GM21723 (cell line): Measurements from ENCODE around the gene MPZL1.

ENCODE experiments used
- ATAC-seq: cut with Tn5 transposase; IDR thresholded peaks from one replicate; pipeline ENCODE4 v1.9.1; 2021; ENCODE audit warnings: mild to moderate bottlenecking, moderate library complexity; ENCODE audit not compliant: unreplicated experiment

MPZL1 gene

GRCh38 chr1:167695147-167695546 is 26.6 kb upstream of the MPZL1 start:
- ATAC-seq, result no peak

DNA sequence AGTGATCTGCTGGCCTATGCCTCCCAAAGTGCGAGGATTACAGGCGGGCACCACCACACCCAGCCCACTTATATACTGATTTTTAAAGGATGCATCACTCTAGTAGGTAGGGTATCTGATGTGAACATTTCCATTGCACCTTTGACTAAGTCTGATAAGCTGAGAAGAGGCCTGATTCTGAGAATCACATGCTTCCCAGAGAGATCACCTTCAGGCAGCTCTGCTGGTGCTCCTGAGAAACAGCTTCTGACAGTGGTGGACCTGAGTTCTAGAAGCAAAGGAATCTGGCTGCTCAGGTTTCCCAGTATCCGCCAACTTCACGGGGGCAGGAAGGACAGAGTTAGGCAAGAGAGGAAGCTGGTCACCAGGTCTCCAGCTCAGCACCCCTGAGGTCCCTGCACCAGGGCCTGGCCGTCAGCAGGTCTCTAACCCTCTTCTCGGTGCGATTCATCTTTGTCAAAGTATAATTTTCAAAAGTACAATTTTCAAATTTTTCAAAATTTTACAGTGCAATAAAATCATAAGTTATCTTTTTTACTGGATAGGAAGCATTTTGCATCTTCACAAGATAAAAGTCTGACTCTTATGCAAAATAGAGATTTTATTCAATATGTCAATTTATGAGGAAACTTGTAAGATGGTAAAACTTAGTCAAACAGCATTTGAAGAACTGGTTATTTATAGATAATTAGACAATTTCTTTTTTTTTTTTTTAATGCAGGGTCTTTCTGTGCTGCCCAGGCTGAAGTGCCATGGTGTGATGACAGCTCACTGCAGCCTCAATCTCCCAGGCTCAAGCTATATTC is 25.8 kb upstream of the MPZL1 start:
- ATAC-seq, result no peak

DNA sequence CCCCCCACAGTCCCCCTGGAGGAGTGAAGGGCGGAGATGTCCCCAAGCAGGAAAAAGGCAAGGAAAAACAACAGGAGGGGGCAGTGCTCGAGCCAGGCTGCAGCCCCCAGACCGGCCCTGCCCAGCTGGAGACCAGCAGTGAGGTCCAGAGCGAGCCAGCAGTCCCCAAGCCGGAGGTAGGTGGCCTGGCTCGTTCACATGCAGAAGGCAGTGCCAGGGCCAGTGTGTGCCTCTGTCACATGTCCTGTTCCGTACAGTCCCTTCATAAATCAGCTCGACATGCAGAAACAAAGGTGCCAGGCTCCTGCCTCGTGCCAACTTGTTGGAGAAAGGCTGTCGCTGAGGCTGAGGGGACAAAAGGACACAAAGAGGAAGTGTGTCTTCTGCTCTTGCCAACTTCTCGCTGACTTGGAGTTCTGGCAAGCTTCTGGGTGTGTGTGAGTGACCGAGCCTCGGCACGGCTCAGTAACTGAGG is 24.1 kb upstream of the MPZL1 start:
- no peak for ATAC-seq

DNA sequence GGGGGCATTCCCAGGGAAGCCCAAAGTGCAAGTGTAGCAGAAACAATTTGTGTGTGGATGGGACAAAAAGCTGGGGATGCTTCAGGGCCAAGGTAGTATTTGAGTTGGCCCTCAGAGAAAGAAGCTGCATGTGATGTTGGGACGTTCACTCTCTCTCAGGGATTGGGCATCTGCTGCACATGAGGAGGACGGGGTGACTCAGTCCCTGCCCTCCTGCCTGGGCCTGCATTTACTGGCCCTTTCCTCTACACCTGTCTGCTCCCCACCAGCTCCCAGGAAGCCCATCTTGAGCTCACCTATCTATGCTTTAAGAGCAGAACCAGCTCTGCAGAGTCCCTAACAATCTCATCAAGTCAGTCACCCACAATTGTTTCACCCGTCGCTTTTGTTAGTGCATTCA is 23.5 kb upstream of the MPZL1 start:
- ATAC-seq, result no peak

DNA sequence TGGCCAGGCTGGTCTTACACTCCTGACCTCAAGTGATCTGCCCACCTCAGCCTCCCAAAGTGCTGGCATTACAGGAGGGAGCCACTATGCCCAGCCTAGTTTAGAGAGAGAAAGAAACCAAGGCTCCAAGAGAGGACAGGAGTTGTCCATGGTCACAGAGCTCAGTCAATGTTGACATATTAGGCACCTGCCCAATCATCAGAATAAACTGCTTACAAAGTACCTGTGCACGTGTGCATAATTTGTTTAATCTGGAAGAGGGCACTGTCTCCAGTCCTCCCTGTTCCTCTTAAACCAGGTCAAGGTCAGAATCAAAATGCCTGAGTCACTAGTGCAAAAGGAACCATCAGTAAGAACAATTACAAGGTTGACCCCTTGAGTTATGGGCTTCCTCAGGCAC is 20.3 kb upstream of the MPZL1 start:
- ATAC-seq, result no peak

- no peak for ATAC-seq
Measured at GRCh38 chr1:167703557-167703956, 18.2 kb upstream of the MPZL1 start.

DNA sequence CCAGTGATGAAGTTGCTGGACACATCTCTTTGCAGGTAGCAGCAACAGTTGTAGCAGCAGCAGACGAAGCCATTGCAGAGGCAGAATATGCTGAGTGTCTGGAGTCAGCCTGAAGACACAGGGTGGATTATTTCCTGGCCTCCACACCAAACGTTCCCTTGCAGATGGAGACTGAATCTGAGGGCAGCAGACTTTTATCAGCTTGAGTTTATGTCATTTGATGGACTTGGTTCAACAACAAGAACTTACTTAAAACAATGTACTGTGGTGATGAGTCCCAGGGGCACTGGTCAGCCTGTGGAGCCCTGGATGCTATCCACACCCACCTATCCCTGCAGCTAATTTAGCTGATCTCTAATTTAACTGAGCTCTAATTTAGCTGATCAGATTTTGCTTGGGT is 17.1 kb upstream of the MPZL1 start:
- no peak for ATAC-seq

DNA sequence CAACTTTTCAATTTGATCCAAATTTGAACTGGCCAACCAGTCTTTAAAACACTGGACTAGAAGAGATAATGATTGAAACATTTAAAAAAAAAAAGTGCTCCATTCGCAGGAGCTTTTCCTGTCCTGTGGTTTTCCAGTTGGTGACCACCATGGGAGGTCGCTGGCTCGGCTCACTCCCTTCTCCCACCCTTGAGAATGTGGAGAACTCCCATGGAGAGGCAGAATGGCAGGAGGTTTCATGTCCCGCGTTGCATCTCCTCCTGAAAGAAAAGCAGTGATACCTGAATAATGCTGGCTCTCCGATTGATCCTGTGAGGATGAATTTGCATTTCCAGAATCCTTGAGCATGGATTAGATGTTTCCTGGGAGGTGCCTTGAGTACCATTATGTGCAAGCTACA is 16.5 kb upstream of the MPZL1 start:
- ATAC-seq, result no peak

- ATAC-seq, result no peak
Measured at GRCh38 chr1:167706363-167706762, 15.4 kb upstream of the MPZL1 start.

DNA sequence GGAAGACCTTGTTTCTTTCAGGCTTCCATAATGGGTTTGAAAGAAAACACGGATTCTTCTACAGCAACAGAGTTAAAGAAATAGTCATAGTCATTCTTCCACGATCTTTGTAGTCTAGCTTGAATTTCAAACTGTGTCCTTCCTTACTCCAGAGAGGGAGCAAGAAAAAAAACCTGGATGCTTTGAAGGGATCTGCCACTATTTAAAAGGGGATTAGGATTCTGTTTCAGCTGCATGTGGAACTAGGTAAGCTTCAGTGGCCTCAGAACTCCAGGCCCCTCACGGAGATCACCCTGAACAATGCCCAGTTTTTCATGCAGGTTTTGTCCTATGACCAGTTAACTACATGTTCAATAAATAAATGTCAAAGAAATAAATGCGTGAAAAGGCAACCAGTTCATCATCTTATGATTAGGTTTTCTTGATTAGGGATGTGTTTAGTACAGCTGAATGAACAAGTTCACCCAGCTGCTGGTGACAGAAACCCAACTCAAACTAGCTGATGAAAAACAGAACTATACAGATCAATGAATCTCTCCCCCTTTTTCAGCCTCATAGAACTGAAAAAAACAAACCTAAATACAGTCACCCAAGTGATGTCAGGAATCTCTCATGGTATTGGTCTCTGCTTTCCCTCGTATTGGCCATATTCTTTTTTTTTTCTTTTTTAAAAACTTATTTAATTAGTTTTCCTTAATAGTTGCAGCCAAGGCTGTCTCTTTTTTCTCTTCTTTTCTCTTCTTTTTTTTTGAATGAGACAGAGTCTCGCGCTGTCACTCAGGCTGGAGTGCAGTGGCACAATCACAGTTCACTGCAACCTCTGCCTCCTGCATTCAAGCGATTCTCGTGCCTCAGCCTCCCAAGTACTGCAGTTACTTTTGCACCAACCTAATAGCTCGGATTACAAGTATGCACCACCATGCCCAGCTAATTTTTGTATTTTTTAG is 14.6 kb upstream of the MPZL1 start:
- peak; percentile 54 for ATAC-seq

DNA sequence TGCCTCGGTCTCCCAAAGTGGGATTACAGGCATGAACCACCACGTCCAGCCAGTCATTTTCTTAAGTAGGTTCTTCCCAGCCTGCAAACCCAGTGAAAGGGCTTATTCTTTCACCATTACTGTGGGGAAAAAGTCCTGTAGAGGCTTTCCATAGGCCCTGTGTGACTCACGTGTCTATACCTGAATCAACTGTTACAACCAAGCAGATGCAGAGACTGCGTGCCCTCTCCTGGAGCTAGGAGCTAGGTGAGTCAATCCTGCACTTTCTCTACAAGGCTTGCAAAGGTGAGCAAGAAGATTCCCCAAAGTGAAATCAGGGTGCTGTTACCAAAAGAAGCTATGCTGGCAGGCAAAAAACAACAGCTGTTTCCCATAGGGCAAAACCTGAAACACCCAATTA is 13.8 kb upstream of the MPZL1 start:
- no peak for ATAC-seq

DNA sequence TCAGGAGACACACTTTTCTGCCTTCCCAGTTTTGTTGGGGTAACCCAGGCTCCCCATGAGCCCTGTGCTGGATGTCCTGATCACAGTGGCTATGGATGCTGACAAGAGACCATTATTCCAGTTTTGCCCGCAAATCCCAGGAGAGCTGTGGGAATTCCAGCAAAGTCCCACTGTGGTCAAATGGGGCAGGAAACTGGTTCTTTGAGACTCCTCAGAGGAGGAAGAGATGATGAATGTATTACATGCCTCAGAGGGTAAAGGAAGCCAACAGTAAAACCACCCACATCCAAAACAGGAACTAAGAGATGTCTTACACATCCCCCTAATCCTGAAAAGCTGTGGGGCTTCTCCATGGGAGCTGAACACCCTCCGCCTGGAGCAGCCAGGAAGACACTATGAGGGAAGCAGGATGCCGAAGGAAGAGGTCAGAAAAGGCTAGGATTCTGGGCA is 12.8 kb upstream of the MPZL1 start:
- peak; percentile 37 for ATAC-seq

DNA sequence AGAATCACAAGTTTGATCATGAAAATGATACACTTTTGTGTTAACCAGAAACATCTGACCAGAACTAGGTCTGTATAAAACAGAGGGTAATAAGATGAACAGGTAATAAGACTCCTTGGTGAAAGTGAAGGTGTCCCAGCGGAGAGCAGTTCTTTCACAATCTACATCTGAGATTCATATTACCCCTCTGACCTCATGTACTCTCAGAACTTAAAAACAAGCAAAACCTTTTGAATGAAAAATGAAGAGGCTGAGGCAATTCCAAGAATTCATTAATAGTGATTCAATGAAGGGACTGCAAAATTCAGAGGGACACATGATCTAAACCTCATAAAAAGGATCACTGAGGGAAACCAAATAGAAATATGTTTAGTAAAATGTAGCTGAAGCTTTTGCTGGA is 10.9 kb upstream of the MPZL1 start:
- ATAC-seq, result no peak

DNA sequence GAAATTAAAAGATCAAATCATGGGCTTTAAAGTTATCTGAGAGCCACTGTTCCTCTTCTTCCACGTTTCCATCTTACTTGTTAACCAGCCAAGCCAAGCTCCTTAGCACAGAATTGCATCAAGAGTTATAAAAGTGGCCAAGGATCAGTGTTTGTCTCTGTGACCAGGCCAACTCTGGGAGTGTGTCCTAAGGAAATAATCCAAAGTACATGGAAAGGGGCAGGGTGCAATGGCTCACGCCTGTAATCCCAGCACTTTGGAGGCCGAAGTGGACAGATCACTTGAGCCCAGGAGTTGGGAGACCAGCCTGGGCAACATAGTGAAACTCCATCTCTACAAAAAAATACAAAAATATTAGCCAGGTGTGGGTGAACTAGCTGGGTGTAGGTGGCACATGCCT is 10.0 kb upstream of the MPZL1 start:
- ATAC-seq, result no peak

DNA sequence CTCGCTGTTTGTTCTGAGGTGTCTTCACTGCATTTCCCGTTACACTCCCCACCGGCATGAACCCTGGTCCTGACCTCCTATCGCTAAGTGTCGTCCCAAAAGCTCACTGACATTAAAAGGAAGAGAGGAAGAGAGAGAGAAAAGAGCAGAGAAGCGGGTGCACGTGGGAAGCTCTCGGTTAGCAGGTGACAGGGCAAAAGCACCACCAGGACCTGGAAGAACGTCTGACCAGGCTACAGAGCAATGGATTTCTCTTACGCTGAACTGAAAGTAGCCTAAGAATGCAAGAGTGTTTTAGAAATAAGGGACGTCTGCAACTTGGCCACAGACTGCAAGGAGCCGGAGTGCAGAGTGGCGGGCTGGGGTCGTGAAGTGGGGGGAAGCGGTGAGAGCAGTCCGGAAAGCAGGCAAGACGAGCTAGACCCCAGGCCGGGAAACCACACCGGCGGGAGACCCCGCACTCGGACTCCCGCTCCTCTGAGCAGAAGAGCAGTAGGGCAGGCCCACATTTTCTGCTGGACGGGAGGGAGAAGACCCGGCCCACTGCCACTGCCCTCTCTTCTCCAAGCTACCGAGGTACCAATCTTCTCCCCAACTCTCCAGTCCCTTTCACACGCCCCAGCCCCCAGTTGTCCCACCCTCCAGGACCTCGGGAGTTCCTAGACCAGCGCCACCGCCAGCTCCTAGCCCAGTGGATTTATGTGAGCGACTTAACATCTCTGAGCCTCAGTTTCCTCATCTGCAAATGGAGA is 8.3 kb upstream of the MPZL1 start:
- no peak for ATAC-seq

DNA sequence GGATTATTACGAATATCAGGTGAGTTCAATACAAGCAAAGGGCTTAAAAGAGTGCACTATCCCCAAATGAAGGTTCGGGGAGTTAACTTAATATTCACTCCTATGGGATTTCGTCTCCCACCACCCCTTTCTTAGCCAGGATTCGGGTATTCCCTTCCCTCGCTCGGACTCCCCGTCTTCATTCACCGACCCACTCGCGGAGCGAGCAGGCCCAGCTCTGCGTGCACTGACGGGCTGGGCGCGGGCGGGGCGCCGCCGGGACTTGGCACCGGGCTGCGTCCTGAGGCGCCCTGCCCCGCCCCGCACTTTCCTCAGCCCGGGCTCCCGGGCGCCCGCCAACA is 7.7 kb upstream of the MPZL1 start:
- ATAC-seq, result no peak

DNA sequence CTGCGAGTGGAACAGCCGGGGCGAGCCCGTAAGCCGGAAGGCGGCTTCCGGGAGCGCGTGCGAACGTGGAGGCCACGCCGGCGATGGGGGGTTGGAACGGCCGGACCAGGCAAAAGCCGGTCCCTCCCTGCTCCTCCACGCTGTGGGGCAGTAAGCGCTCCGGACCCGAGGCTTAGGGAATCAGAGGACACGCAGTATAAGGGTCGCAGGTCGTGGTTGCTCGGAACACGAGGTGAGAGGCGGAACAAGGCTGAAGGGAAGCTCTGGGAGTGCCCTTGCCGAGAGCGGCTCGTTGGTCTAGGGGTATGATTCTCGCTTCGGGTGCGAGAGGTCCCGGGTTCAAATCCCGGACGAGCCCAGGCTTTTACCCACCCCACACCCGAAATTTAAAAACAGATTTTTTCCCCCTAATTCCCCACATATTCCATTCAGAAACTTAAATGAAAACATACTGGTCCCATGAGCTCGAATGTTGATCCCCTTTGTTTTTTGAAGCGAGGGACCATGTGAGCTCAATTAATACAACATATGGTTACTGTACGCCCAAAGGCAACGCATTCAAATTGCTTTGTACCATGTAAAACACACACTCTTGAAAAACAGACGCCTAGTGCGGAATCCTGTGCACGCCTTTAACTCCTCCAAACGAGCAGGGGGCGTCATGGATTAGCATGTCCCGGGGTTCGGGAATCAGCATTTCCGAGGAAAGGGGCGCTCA is 7.2 kb upstream of the MPZL1 start:
- peak; percentile 54 for ATAC-seq

GRCh38 chr1:167715157-167715999 is 6.4 kb upstream of the MPZL1 start:
- ATAC-seq, result peak; percentile 42

DNA sequence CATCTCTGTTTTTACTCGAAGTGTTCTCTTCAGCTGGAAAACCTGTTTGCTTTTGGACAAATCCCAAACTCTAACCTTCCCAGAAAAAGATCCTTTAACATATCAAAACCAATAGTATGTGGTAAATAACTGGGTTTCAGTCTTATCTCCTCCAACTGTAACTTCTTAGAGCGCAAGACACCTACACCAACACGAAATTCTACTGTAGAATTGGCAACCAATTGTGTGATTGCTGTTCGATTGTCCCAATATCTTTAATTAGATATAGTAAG is 5.8 kb upstream of the MPZL1 start:
- no peak for ATAC-seq

DNA sequence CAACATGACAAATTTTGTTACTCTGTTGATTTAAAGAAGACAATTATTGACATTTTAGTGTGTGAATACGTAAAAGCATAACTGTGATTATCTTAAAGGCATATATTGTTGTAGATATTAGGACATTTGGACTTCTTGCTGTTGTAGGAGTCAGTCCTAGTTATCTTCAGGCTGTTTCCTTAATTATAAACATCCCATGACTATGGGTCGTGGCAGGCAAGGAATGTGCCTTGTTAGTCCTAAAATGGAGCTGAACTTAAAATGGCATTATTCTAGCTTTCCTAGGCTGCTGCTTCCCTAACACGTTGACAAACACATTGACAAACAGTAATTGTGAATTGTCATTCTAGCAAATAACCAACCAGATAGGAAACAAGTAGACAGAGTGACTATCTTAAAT is 4.4 kb upstream of the MPZL1 start:
- ATAC-seq, result no peak
